ENCODE measurements around the gene C6orf120.

- TF ChIP-seq CTCF (IDR thresholded peaks at IDR 0.05) (no peak), POLR2A (IDR thresholded peaks at IDR 0.05; ENCODE audit: low read depth) (no peak), POLR2AphosphoS5 (IDR thresholded peaks at IDR 0.05) (no peak)
Measured at GRCh38 chr6:169663468-169663867, 38.5 kb upstream of the C6orf120 start.

Measured in esophagus muscularis mucosa (tissue), 3 donors.